ENCODE results near the gene CNGB1. TPM values are rescaled to one million over a fixed set of nuclear protein-coding genes. Genes with fewer than 3 reads are reported as not detected.

CNGB1 gene
- total RNA-seq, 1 experiment from 2014 or later, result not detected

DNA sequence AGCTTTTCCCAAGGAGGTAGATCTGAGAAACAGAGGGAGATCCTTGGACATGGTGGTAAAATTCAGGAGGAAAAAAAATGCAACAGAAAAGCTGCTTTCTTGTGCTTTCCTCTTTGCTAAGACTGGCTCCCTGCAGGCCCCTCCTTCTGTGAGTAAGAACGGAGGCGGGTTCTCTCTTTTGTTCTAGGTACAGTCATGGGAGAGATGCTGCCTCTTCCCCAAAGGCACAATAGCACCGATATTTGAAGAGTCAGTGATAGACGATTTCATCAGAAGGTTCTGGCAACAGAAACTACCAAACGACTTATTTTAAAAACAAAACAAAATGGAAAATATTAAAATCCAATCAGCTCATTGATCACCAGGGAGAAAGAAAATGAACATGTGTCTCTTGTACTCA is 136.0 kb downstream of the CNGB1 start:
- intact Hi-C loops (cut with micrococcal nuclease), result loop anchor here (2.0 kb wide), 1 partner anchor 34 kb away; no protein-coding TSS in a partner anchor
- H3K9me3 Mint-ChIP-seq (ENCODE audit: unreplicated experiment), result no peaks in the 10 kb centered on the region
- peak overlapping the region; percentile 25 for H3K4me3 Mint-ChIP-seq (ENCODE audit: unreplicated experiment)
- TSS peak; percentile 40 for BruUV-seq (replicated peaks)
- no peaks in the 10 kb centered on the region for H3K36me3 Mint-ChIP-seq (ENCODE audit: insufficient read depth, unreplicated experiment)
- peaks cover 8% of the 10 kb centered on the region for H3K4me1 Mint-ChIP-seq (ENCODE audit: insufficient read depth, unreplicated experiment)
- TF ChIP-seq, protein P1, sequence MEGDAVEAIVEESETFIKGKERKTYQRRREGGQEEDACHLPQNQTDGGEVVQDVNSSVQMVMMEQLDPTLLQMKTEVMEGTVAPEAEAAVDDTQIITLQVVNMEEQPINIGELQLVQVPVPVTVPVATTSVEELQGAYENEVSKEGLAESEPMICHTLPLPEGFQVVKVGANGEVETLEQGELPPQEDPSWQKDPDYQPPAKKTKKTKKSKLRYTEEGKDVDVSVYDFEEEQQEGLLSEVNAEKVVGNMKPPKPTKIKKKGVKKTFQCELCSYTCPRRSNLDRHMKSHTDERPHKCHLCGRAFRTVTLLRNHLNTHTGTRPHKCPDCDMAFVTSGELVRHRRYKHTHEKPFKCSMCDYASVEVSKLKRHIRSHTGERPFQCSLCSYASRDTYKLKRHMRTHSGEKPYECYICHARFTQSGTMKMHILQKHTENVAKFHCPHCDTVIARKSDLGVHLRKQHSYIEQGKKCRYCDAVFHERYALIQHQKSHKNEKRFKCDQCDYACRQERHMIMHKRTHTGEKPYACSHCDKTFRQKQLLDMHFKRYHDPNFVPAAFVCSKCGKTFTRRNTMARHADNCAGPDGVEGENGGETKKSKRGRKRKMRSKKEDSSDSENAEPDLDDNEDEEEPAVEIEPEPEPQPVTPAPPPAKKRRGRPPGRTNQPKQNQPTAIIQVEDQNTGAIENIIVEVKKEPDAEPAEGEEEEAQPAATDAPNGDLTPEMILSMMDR (IDR thresholded peaks at IDR 0.05; ENCODE audit: unreplicated experiment), result no peak
- H3K27me3 Mint-ChIP-seq (ENCODE audit: insufficient read depth, unreplicated experiment), result no peaks in the 10 kb centered on the region
- H3K27ac Mint-ChIP-seq (ENCODE audit: low read depth, unreplicated experiment), result peak overlapping the region; percentile 75
- CTCF ChIA-PET, result interaction anchor here (0.6 to 3.7 kb wide), 4 partner anchors 17 to 281 kb away, joined by 3 to 18 read pairs (median 5); no protein-coding TSS in a partner anchor
- DNase-seq (ENCODE audit: unreplicated experiment), result peak; percentile 79
- POLR2A ChIA-PET, result interaction anchor here (0.6 to 1.4 kb wide), 12 partner anchors 9 to 464 kb away, joined by 3 to 4 read pairs (median 3); partner anchors contain the start of gene KIFC3

Other genes starting within 250 kb of the CNGB1 start
- 22.7 and 30.6 TPM in 2 replicates for gene KATNB1, start 235.4 kb downstream of the CNGB1 start, total RNA-seq (2022)
- 97.1 and 120 TPM in 2 replicates for gene KIFC3, start 168.6 kb downstream of the CNGB1 start, total RNA-seq (2022)
- gene ZNF319, start 29.5 kb upstream of the CNGB1 start, total RNA-seq (2022), result 12.6 and 16.3 TPM in 2 replicates
- gene USB1, start 30.3 kb upstream of the CNGB1 start, total RNA-seq (2022), result 49.2 and 57.1 TPM in 2 replicates
- 1.3 and 1.7 TPM in 2 replicates for gene MMP15, start 54.6 kb upstream of the CNGB1 start, total RNA-seq (2022)
- 35.6 and 36.9 TPM in 2 replicates for gene CFAP20, start 158.3 kb upstream of the CNGB1 start, total RNA-seq (2022)
- gene CSNK2A2, start 227.0 kb upstream of the CNGB1 start, total RNA-seq (2022), result 91.7 and 97.2 TPM in 2 replicates

Measured in MCF 10A (cell line).